ENCODE results near the gene CCL19. TPM values are rescaled to one million over a fixed set of nuclear protein-coding genes. Genes with fewer than 3 reads are reported as not detected.

Gene CCL19
- total RNA-seq, 1 experiment from 2014 or later: not detected

- intact Hi-C loops (cut with micrococcal nuclease): no loop called here
- CTCF ChIA-PET: no interaction called here
- POLR2A ChIA-PET: no interaction called here
These were observed 32.6 kb downstream of the CCL19 start for GRCh38 chr9:34658461-34658860.

More at GRCh38 chr9:34658461-34658860, 32.6 kb downstream of the CCL19 start:
- Histone ChIP-seq H3K9me3 (ENCODE audit: control insufficient read depth in 1 of 2, insufficient read depth in 1 of 2, low read depth in 1 of 2, low read length in 2 of 2) (no peaks in the 10 kb centered on the region), H3K79me2 (ENCODE audit: insufficient read depth, low read length) (no peaks in the 10 kb centered on the region), H4K20me1 (ENCODE audit: insufficient read depth) (no peaks in the 10 kb centered on the region), H3K36me3 (ENCODE audit: control insufficient read depth in 1 of 2, insufficient read depth in 2 of 2, low read length in 2 of 2) (no peaks in the 10 kb centered on the region), H3K4me3 (replicated peaks in 1 of 2; ENCODE audit: low read depth in 1 of 2, low read length in 2 of 2) (no peak overlapping the region), H3K9ac (ENCODE audit: low read length) (no peak overlapping the region), H3K27ac (ENCODE audit: low read depth, low read length) (no peak overlapping the region), H3K4me2 (ENCODE audit: low read length) (no peak overlapping the region), H2AFZ (ENCODE audit: low read depth, low read length, poor library complexity, severe bottlenecking) (no peak overlapping the region), H3K27me3 (ENCODE audit: insufficient read depth, low read length) (no peaks in the 10 kb centered on the region), H3K4me1 (ENCODE audit: control insufficient read depth in 1 of 2, insufficient read depth in 2 of 2, low read length in 2 of 2) (peaks cover 2 to 16% of the 10 kb centered on the region in 2 experiments; a peak in 2 of 4 replicates), H3K9me2 (ENCODE audit: insufficient read depth) (no peaks in the 10 kb centered on the region)
- TF ChIP-seq, protein P1, sequence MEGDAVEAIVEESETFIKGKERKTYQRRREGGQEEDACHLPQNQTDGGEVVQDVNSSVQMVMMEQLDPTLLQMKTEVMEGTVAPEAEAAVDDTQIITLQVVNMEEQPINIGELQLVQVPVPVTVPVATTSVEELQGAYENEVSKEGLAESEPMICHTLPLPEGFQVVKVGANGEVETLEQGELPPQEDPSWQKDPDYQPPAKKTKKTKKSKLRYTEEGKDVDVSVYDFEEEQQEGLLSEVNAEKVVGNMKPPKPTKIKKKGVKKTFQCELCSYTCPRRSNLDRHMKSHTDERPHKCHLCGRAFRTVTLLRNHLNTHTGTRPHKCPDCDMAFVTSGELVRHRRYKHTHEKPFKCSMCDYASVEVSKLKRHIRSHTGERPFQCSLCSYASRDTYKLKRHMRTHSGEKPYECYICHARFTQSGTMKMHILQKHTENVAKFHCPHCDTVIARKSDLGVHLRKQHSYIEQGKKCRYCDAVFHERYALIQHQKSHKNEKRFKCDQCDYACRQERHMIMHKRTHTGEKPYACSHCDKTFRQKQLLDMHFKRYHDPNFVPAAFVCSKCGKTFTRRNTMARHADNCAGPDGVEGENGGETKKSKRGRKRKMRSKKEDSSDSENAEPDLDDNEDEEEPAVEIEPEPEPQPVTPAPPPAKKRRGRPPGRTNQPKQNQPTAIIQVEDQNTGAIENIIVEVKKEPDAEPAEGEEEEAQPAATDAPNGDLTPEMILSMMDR (IDR thresholded peaks at IDR 0.05 in 2 of 3, conservative IDR thresholded peaks at IDR 0.05 in 1 of 3; ENCODE audit: borderline replicate concordance in 1 of 3, insufficient read depth in 1 of 3, low read depth in 2 of 3, low read length in 2 of 3): no peak
- TF ChIP-seq EGR1 (IDR thresholded peaks at IDR 0.05; ENCODE audit: low read depth) (no peak), ZBTB33 (IDR thresholded peaks at IDR 0.05; ENCODE audit: extremely low read depth, insufficient replicate concordance, low read length) (no peak)
- TF ChIP-seq, protein P2, sequence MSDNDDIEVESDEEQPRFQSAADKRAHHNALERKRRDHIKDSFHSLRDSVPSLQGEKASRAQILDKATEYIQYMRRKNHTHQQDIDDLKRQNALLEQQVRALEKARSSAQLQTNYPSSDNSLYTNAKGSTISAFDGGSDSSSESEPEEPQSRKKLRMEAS (IDR thresholded peaks at IDR 0.05): no peak
- RAD21 ChIA-PET (ENCODE audit: low non-redundant PET in 1 of 2, low total read pairs in 2 of 2, uncharacterized antibody in 2 of 2, unreplicated experiment in 2 of 2): no interaction called here
- no TSS peak for BruUV-seq (replicated peaks)
- no peak for DNase-seq (ENCODE audit: low read depth, low spot score)
- ATAC-seq: no peak

Data from HCT116 (cell line).